ENCODE data around the gene KIF5C.
"Not testable (repeated sequence)": the region's sequence is repeated elsewhere in the genome, so short reads cannot be mapped to it uniquely, and the experiment has no call there.

Gene KIF5C

DNA sequence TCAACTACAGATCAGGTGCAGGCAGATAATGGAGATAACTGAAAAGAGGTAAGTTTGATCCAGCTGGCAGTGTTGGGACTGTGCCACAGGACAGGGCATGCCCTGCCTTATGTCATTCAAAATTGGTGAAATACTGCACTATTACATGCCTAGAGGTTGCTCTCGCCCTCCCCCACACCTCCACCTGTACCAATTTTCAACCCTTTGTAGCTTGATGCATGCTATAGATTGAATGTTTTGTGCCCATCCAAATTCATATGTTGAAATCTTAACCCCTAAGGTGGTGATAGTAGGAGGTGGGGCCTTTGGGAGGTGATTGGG is 91.4 kb downstream of the KIF5C start:
- no peak for DNase-seq (ENCODE audit: low spot score)

DNA sequence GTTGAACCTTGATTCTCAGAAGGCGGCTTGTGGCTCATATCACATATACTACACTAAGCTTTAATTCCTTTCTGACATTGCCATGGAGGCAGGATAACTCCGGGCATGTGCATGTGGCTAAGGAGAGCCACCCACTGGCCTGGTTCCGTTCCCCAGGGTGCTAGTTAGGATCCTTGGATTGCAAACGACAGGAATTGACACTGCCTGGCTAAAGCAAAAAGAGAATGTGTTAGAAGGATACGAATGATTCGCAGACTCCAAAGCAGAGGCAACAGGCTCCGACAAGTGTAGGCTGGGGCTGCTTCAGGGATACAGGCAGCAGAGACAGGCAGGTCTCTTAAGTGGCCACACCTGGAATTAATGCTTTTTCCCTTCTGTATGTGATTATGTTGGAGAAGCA is 92.0 kb downstream of the KIF5C start:
- no peak for DNase-seq (ENCODE audit: low spot score)

DNA sequence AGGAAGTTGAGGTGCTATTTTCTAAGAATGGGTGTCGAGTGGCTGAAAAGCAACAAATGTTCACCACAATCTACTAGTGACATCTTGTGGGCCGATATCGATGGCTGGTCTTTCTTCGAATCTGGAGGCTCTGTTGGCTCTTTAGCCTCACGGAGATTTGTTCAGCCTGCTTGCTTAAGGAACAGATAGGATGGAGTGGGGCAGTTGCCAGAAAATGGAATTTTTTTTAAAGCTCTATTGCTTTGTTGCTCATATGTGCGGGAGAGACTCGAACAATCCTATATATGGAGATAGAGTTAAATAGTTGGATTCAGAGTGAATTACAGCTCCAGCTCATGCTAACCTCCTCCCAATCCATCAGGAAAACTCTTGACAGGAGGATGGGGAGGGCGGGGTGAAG is 92.6 kb downstream of the KIF5C start:
- no peak for DNase-seq (ENCODE audit: low spot score)

- no peak for DNase-seq (ENCODE audit: low spot score)
Measured at GRCh38 chr2:148968301-148968700, 93.3 kb downstream of the KIF5C start.

- no peak for DNase-seq (ENCODE audit: low spot score)
Measured at GRCh38 chr2:148968776-148969319, 93.8 kb downstream of the KIF5C start.

- no peak for DNase-seq (ENCODE audit: low spot score)
Measured at GRCh38 chr2:148969659-148970061, 94.6 kb downstream of the KIF5C start.

DNA sequence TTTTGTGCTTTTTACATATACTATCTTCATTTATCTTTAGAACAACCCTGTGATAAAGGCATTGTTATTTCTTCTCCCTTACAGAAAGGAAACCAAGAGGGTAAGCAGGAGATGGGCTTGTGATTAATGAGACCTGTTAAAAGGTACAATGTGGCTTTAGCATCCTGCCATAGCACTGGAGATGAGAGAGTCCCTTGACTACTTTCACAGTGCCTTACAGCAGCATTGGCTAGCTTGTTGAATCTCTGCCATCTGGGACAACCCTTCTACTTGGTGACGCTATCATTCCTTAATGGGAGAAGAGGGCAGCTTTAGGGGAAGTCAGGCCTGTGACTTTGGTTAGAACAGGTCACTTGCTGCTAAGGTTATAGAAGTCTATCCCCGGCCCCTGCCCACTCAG is 95.4 kb downstream of the KIF5C start:
- no peak for DNase-seq (ENCODE audit: low spot score)

DNA sequence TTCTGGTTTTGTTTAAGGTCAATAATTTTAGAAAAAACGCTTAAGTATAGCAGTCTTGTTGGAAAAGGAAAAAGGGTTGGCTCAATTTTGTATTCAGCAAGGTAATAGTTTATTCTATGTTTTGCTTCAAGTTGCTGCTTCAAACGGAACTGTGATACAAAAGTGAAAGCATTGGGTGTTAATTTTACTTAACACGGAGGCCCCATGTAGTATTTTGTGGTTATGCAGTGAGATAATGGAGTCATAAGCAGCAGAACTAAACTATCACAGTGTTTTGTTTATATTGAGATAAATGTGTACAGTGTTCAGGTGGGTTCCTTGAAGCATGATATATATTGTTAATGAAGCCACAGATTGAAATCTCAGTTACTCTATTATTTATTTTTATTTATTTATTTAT is 96.5 kb downstream of the KIF5C start:
- no peak for DNase-seq (ENCODE audit: low spot score)

DNA sequence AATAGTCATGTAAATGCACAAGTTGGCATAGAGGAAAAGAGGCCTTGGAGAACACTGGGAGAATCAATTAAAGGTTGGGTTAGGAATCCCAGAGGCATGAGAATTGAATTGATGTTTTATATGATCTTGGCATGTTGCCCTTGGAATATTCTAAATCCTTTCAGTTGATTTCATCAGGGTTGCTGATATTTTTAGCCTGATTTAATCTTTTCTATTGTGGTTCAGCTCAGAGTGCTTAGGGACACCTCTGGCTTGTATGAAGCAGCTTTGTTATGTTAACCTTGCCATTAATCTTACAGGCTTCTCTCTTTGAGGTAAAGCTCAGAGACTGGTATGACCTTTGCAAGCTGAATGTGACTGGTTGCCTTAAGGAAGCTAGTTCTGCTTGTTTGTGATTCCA is 99.1 kb downstream of the KIF5C start:
- no peak for DNase-seq (ENCODE audit: low spot score)

GRCh38 chr2:148978026-148978685 is 103.1 kb downstream of the KIF5C start:
- peak; percentile 36 for DNase-seq (ENCODE audit: low spot score)

DNA sequence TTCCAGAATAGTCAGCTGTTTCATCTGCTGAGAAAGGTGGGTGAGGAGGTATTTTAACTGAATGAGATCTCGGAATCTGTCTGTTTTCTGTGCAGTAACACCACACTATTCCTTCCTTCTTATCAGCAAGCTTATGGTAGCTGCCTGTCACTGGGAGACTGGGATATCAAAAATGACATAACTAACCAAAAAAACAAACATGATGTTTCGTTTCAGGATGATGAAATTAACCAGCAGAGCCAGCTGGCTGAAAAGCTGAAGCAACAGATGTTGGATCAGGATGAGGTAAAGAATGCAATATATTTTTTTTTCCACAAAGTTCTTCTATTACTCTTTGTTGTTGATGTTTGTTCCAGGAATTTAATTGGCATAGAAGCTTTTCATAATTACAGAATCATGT is 103.7 kb downstream of the KIF5C start:
- DNase-seq (ENCODE audit: low spot score) = no peak

GRCh38 chr2:148979164-148979918 is 104.3 kb downstream of the KIF5C start:
- no peak for DNase-seq (ENCODE audit: low spot score)

GRCh38 chr2:148979919-148980277 is 104.9 kb downstream of the KIF5C start:
- no peak for DNase-seq (ENCODE audit: low spot score)

DNA sequence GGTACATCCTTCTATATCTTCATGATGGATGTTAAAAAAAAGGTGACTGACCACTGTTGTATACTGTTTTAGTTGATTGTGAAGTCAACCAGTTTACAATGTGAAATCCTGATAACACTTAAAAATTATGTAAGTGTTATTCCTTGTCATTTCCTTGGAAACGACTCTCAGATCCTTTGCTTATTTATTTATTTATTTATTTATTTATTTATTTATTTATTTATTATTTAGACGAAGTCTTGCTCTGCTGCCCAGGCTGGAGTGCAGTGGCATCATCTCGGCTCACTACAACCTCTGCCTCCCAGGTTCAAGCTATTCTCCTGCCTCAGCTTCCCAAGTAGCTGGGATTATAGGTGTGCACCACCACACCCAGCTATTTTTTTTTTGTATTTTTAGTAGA is 105.5 kb downstream of the KIF5C start:
- DNase-seq (ENCODE audit: low spot score) = not testable (repeated sequence)

- DNase-seq (ENCODE audit: low spot score) = no peak
Measured at GRCh38 chr2:148981324-148981723, 106.3 kb downstream of the KIF5C start.

DNA sequence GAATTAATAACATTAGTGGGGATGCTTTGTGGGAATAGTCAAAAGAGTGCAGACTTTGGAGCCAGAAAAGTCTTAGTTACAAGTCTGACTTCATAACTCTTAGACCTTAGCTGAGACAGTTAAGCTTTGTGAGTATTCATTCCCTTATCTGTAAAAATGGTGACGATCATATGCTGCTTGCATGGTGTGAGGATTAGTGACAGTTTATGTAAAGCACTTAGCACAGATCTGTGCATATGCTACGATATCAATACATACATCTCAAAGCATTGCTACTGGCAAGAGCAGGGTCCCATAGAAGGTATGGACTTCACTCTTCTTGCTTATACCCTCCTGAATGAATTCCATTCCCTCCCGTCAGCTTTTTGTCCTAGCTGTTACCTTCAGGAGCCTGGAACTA is 106.8 kb downstream of the KIF5C start:
- no peak for DNase-seq (ENCODE audit: low spot score)

DNA sequence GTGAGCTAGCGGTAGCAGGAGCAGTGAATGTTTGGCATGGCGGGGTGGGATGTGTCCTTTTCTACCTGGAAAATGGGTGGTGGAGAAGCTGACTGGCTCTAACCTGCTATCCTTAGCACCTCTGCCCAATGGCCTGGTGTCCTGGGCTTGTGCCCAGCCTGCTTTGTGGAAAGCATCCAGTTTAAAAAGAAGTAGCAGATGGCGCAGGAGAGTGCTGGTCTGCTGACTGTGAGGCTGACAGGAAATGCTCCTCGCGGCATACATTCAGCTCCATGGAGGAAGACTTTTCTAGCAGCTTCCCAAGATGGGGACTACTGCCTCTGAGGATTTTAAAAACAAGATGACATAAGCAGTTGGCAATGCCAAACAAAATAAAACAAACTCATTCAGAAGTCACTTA is 107.3 kb downstream of the KIF5C start:
- DNase-seq (ENCODE audit: low spot score) = no peak

DNA sequence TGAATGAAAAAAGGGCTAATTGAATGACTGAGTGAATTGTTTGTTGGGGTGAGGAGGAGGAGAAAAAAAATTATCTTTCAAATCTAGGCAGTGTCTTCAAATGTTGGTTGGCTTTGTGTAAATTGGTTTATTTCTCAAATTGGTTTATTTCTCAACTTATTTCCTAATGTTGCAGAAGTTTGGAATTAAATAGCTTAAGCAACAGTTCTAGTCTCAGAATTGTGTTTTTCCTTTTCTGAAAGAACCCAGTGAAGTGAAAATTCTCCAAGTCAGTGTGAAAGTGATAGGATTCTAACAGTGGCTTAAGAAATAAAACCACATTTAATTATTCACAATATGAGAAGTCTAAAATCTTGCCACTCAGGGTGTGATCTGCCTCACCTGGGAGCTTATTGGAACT is 108.9 kb downstream of the KIF5C start:
- no peak for DNase-seq (ENCODE audit: low spot score)

- no peak for DNase-seq (ENCODE audit: low spot score)
Measured at GRCh38 chr2:148984449-148984848, 109.4 kb downstream of the KIF5C start.

- no peak for DNase-seq (ENCODE audit: low spot score)
Measured at GRCh38 chr2:148987286-148987685, 112.3 kb downstream of the KIF5C start.

GRCh38 chr2:148988337-148988736 is 113.3 kb downstream of the KIF5C start:
- DNase-seq (ENCODE audit: low spot score) = no peak

- peak; percentile 74 for DNase-seq (ENCODE audit: low spot score)
Measured at GRCh38 chr2:148989882-148990493, 115.0 kb downstream of the KIF5C start.

DNA sequence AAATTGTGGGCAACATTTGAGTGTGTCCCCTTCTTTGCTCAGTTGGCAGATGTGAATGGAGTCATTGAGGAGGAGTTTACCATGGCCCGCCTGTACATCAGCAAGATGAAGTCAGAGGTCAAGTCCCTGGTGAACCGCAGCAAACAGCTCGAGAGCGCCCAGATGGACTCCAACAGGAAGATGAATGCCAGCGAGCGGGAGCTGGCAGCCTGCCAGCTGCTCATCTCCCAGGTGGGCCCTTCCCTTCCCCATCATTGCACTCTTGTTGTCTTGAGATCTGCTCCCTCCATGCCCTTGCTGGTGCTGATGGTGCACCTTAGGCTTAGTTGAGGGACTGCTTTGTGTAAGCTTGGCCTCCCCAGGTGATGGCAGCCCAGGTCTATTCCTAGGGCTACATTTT is 115.9 kb downstream of the KIF5C start:
- no peak for DNase-seq (ENCODE audit: low spot score)
